Loucy (cell line): ENCODE data around the gene TXNIP.

Experiments
- CTCF ChIP-seq: fragments of 200-600 bp; sonication (generic); conservative IDR thresholded peaks from 2 replicates; pipeline ENCODE4 v1.5.1; 2014; ENCODE audit warnings: mild to moderate bottlenecking, antibody characterized with exemption, low read length
- EZH2phosphoT487 ChIP-seq: fragments of 200-600 bp; IDR thresholded peaks from 2 replicates; pipeline ENCODE4 v1.6.1; 2018; ENCODE audit warnings: antibody characterized with exemption, mild to moderate bottlenecking, moderate library complexity, borderline replicate concordance

- no peak for TF ChIP-seq CTCF
- TF ChIP-seq EZH2phosphoT487, result no peak
These were observed 35.8 kb downstream of the TXNIP start for GRCh38 chr1:145960468-145961108.
